Fibroblast of lung (primary cell): ENCODE results near the gene RXFP3. TPM values are rescaled to one million over a fixed set of nuclear protein-coding genes. Genes with fewer than 3 reads are reported as not detected.

Experiments
- DNase-seq, 2 donors: peaks; one replicate each; pipeline versions ENCODE4 v3.0.0 to v3.0.0-alpha.2; 2010; ENCODE audit warnings: low read depth in 2 of 2
- H2AFZ ChIP-seq: 2 replicates; pipeline ENCODE4 v1.5.1; 2012; ENCODE audit warnings: low read length, control low read depth, inconsistent platforms
- H3K27ac ChIP-seq: 2 replicates; pipeline ENCODE4 v1.5.1; 2011; ENCODE audit warnings: low read length, control low read depth; ENCODE audit not compliant: insufficient read depth
- H3K27me3 ChIP-seq: 2 replicates; pipeline ENCODE4 v1.5.1; 2011; ENCODE audit warnings: mild to moderate bottlenecking, low read length; ENCODE audit not compliant: control insufficient read depth, insufficient read depth
- H3K36me3 ChIP-seq: 2 replicates; pipeline ENCODE4 v1.5.1; 2011; ENCODE audit warnings: low read length; ENCODE audit not compliant: control insufficient read depth, insufficient read depth
- H3K4me1 ChIP-seq: 2 replicates; pipeline ENCODE4 v1.5.1; 2011; ENCODE audit warnings: low read length; ENCODE audit not compliant: control insufficient read depth, insufficient read depth; ENCODE audit errors: extremely low read depth
- H3K4me2 ChIP-seq: 2 replicates; pipeline ENCODE4 v1.5.1; 2011; ENCODE audit warnings: low read length, control low read depth; ENCODE audit not compliant: insufficient read depth; ENCODE audit errors: extremely low read depth
- H3K4me3 ChIP-seq, 4 experiments: fragments of 200-600 bp in 1 of 4; sonication (generic) in 1 of 4; replicated peaks in 1 of 4; 2 replicates each; pipeline ENCODE4 v1.5.1; 2011 to 2016; ENCODE audit warnings: low read length in 4 of 4, low read depth in 3 of 4, mild to moderate bottlenecking in 3 of 4, control low read depth in 2 of 4, inconsistent platforms in 1 of 4, mixed read lengths in 1 of 4; ENCODE audit not compliant: insufficient read depth in 1 of 4; ENCODE audit errors: control extremely low read depth in 1 of 4
- H3K79me2 ChIP-seq: 2 replicates; pipeline ENCODE4 v1.5.1; 2012; ENCODE audit warnings: mild to moderate bottlenecking, low read length, inconsistent platforms; ENCODE audit not compliant: control insufficient read depth, insufficient read depth
- H3K9ac ChIP-seq: 2 replicates; pipeline ENCODE4 v1.5.1; 2011; ENCODE audit warnings: mild to moderate bottlenecking, low read length, control low read depth; ENCODE audit not compliant: insufficient read depth
- H3K9me3 ChIP-seq: 2 replicates; pipeline ENCODE4 v1.5.1; 2012; ENCODE audit warnings: low read depth, low read length; ENCODE audit not compliant: control insufficient read depth, insufficient read depth
- H4K20me1 ChIP-seq: 2 replicates; pipeline ENCODE4 v1.5.1; 2011; ENCODE audit warnings: low read length; ENCODE audit not compliant: control insufficient read depth, insufficient read depth; ENCODE audit errors: extremely low read depth
- CTCF ChIP-seq, 2 donors: IDR thresholded peaks in 1 of 2; conservative IDR thresholded peaks in 1 of 2; 1 replicate in 1 of 2; 2 replicates in 1 of 2; pipeline ENCODE4 v1.5.1; 2011 to 2012; ENCODE audit warnings: low read length in 2 of 2, control low read depth in 1 of 2, inconsistent platforms in 1 of 2, low read depth in 1 of 2, mild to moderate bottlenecking in 1 of 2
- EZH2 ChIP-seq: IDR thresholded peaks from 2 replicates; pipeline ENCODE4 v1.5.1; 2012; ENCODE audit warnings: low read length, control low read depth, mild to moderate bottlenecking; ENCODE audit errors: missing control alignments
- polyA plus RNA-seq, 2 donors: library from polyadenylated mRNA; depleted of rRNA in 1 of 2; stranded (reverse) in 1 of 2; unstranded in 1 of 2; fragments of >200 nt; gene quantifications; 2 replicates each; pipeline ENCODE4 v1.2.1, GENCODE V29; 2011 to 2012; ENCODE audit warnings: missing spikeins in 1 of 2
- total RNA-seq: library from RNA; depleted of rRNA; stranded (reverse); fragments of >200 nt; gene quantifications from 2 replicates; pipeline ENCODE4 v1.2.1, GENCODE V29; 2014

Gene RXFP3
- total and polyA plus RNA-seq, 2 donors (not counting 1 experiment from before 2014, with no cell fraction given) = not detected

DNA sequence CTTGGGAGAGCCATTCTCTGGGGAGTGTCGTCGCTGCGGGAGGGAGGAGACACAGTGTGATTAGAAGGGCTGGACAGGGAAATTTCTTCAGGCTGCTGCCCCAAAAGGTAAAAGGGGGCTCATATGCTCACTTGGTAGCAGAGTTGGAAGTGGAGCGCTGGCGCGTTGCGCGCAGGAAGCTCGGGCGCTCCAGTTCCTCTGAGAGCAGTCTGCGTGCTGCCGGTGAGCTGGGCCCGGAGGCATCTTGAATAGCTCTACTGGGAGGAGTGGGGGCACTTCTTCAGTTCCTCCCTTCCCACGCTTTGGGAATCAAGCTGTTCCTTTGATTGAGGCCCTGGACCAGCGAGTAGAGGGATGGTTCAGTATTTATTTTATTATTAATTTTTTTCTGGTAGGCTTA, 2.7 kb downstream of the RXFP3 start:
- no peak overlapping the region for H3K9ac ChIP-seq
- no peaks in the 10 kb centered on the region for H4K20me1 ChIP-seq
- no peak overlapping the region for H2AFZ ChIP-seq
- no peak for DNase-seq
- no peaks in the 10 kb centered on the region for H3K79me2 ChIP-seq
- no peaks in the 10 kb centered on the region for H3K9me3 ChIP-seq
- peaks cover 43% of the 10 kb centered on the region for H3K27me3 ChIP-seq
- no peak overlapping the region for H3K4me2 ChIP-seq
- H3K36me3 ChIP-seq = no peaks in the 10 kb centered on the region
- H3K27ac ChIP-seq = no peak overlapping the region
- H3K4me3 ChIP-seq = no peak overlapping the region
- TF ChIP-seq EZH2 (no peak), CTCF (conservative IDR thresholded peaks at IDR 0.05 in 1 of 2, IDR thresholded peaks at IDR 0.05 in 1 of 2; ENCODE audit: low read depth in 1 of 2, low read length in 2 of 2) (no peak)
- H3K4me1 ChIP-seq = no peaks in the 10 kb centered on the region

GRCh38 chr5:33939556-33940262, 3.5 kb downstream of the RXFP3 start:
- H3K4me2 ChIP-seq = no peak overlapping the region
- no peak overlapping the region for H3K9ac ChIP-seq
- H4K20me1 ChIP-seq = no peaks in the 10 kb centered on the region
- no peaks in the 10 kb centered on the region for H3K9me3 ChIP-seq
- H3K4me1 ChIP-seq = no peaks in the 10 kb centered on the region
- no peak overlapping the region for H3K4me3 ChIP-seq
- H2AFZ ChIP-seq = no peak overlapping the region
- no peak overlapping the region for H3K27ac ChIP-seq
- no peak for TF ChIP-seq EZH2
- no peaks in the 10 kb centered on the region for H3K79me2 ChIP-seq
- peaks cover 43% of the 10 kb centered on the region for H3K27me3 ChIP-seq
- DNase-seq = peak; percentile 29 to 49
- no peaks in the 10 kb centered on the region for H3K36me3 ChIP-seq

- Histone ChIP-seq H3K27me3 (peaks cover 43% of the 10 kb centered on the region), H3K9me3 (no peaks in the 10 kb centered on the region), H3K4me2 (no peak overlapping the region), H4K20me1 (no peaks in the 10 kb centered on the region), H3K27ac (no peak overlapping the region), H3K9ac (no peak overlapping the region), H3K4me3 (no peak overlapping the region), H3K79me2 (no peaks in the 10 kb centered on the region), H3K36me3 (no peaks in the 10 kb centered on the region), H2AFZ (no peak overlapping the region), H3K4me1 (no peaks in the 10 kb centered on the region)
- TF ChIP-seq CTCF (conservative IDR thresholded peaks at IDR 0.05 in 1 of 2, IDR thresholded peaks at IDR 0.05 in 1 of 2; ENCODE audit: low read depth in 1 of 2, low read length in 2 of 2) = no peak
- no peak for TF ChIP-seq EZH2
- no peak for DNase-seq
Observed at GRCh38 chr5:33941090-33941489, 4.9 kb downstream of the RXFP3 start.
